ENCODE measurements around the gene PCBD2. TPM values are rescaled to one million over a fixed set of nuclear protein-coding genes. Genes with fewer than 3 reads are reported as not detected.
"Not testable (repeated sequence)": the region's sequence is repeated elsewhere in the genome, so short reads cannot be mapped to it uniquely, and the experiment has no call there.

PCBD2 gene
- total RNA-seq (2012; rRNA removed), result 2.2 and 3.5 TPM in 2 replicates

- peak within 1 kb of the TSS; percentile 98 for H3K9ac ChIP-seq (ENCODE audit: low read depth, low read length)
Measured at GRCh38 chr5:134904610-134905245, at the start of gene PCBD2. TSS of gene PCBD2 (plus strand) at chr5:134905131. CDS start at chr5:134905140, 9 bp downstream.

GRCh38 chr5:134856465-134856864 is 48.5 kb upstream of the PCBD2 start:
- H3K9ac ChIP-seq (ENCODE audit: low read depth, low read length); H3K9me3 ChIP-seq (replicated peaks; ENCODE audit: low read length); H3K27me3 ChIP-seq (ENCODE audit: control insufficient read depth, insufficient read depth, low read length); H3K4me3 ChIP-seq (ENCODE audit: low read length); H3K4me2 ChIP-seq (ENCODE audit: low read length); H3K4me1 ChIP-seq (ENCODE audit: control insufficient read depth, insufficient read depth, low read length): not testable (repeated sequence)
- H3K36me3 ChIP-seq (ENCODE audit: insufficient read depth, low read length), result peaks cover 66% of the 10 kb centered on the region

More at GRCh38 chr5:134904610-134905245, at the start of gene PCBD2:
- H3K4me2 ChIP-seq (ENCODE audit: low read length), result peak within 1 kb of the TSS; percentile 89
- H3K4me1 ChIP-seq (ENCODE audit: control insufficient read depth, insufficient read depth, low read length), result peaks cover 10% of the 10 kb centered on the region
- no peaks in the 10 kb centered on the region for H3K27me3 ChIP-seq (ENCODE audit: control insufficient read depth, insufficient read depth, low read length)
- no peaks in the 10 kb centered on the region for H3K9me3 ChIP-seq (replicated peaks; ENCODE audit: low read length)
- peak within 1 kb of the TSS; percentile 94 for H3K4me3 ChIP-seq (ENCODE audit: low read length)
- peaks cover 4% of the 10 kb centered on the region for H3K36me3 ChIP-seq (ENCODE audit: insufficient read depth, low read length)

- Histone ChIP-seq H3K4me2 (ENCODE audit: low read length) (no peak overlapping the region), H3K9ac (ENCODE audit: low read depth, low read length) (no peak overlapping the region), H3K36me3 (ENCODE audit: insufficient read depth, low read length) (peaks cover 64% of the 10 kb centered on the region), H3K4me1 (ENCODE audit: control insufficient read depth, insufficient read depth, low read length) (no peaks in the 10 kb centered on the region), H3K4me3 (ENCODE audit: low read length) (no peak overlapping the region), H3K9me3 (replicated peaks; ENCODE audit: low read length) (no peaks in the 10 kb centered on the region), H3K27me3 (ENCODE audit: control insufficient read depth, insufficient read depth, low read length) (no peaks in the 10 kb centered on the region)
Measured at GRCh38 chr5:134857401-134857800, 47.5 kb upstream of the PCBD2 start.

- H3K36me3 ChIP-seq (ENCODE audit: insufficient read depth, low read length), result peaks cover 23% of the 10 kb centered on the region
- H3K9me3 ChIP-seq (replicated peaks; ENCODE audit: low read length), result no peaks in the 10 kb centered on the region
- no peak overlapping the region for H3K4me2 ChIP-seq (ENCODE audit: low read length)
- H3K4me1 ChIP-seq (ENCODE audit: control insufficient read depth, insufficient read depth, low read length), result no peaks in the 10 kb centered on the region
- no peak overlapping the region for H3K4me3 ChIP-seq (ENCODE audit: low read length)
- H3K27me3 ChIP-seq (ENCODE audit: control insufficient read depth, insufficient read depth, low read length), result no peaks in the 10 kb centered on the region
- H3K9ac ChIP-seq (ENCODE audit: low read depth, low read length), result no peak overlapping the region
Measured at GRCh38 chr5:134864707-134865106, 40.2 kb upstream of the PCBD2 start.

- Histone ChIP-seq H3K36me3 (ENCODE audit: insufficient read depth, low read length) (no peaks in the 10 kb centered on the region), H3K4me2 (ENCODE audit: low read length) (peak overlapping the region; percentile 91), H3K9ac (ENCODE audit: low read depth, low read length) (peak overlapping the region; percentile 95), H3K27me3 (ENCODE audit: control insufficient read depth, insufficient read depth, low read length) (no peaks in the 10 kb centered on the region), H3K4me1 (ENCODE audit: control insufficient read depth, insufficient read depth, low read length) (peaks cover 11% of the 10 kb centered on the region), H3K9me3 (replicated peaks; ENCODE audit: low read length) (no peaks in the 10 kb centered on the region), H3K4me3 (ENCODE audit: low read length) (peak overlapping the region; percentile 93)
Measured at GRCh38 chr5:134873494-134873893, 31.4 kb upstream of the PCBD2 start.

GRCh38 chr5:134873987-134874830 is 30.7 kb upstream of the PCBD2 start, which contains the start of gene TXNDC15:
TSS of gene TXNDC15 (plus strand) at chr5:134874371. CDS start at chr5:134874428, 57 bp downstream.
- H3K9ac ChIP-seq (ENCODE audit: low read depth, low read length), result peak within 1 kb of the TSS; percentile 95
- peaks cover 11% of the 10 kb centered on the region for H3K4me1 ChIP-seq (ENCODE audit: control insufficient read depth, insufficient read depth, low read length)
- H3K27me3 ChIP-seq (ENCODE audit: control insufficient read depth, insufficient read depth, low read length), result no peaks in the 10 kb centered on the region
- no peaks in the 10 kb centered on the region for H3K9me3 ChIP-seq (replicated peaks; ENCODE audit: low read length)
- no peaks in the 10 kb centered on the region for H3K36me3 ChIP-seq (ENCODE audit: insufficient read depth, low read length)
- peak within 1 kb of the TSS; percentile 91 for H3K4me2 ChIP-seq (ENCODE audit: low read length)
- H3K4me3 ChIP-seq (ENCODE audit: low read length), result peak within 1 kb of the TSS; percentile 93

- no peaks in the 10 kb centered on the region for H3K9me3 ChIP-seq (replicated peaks; ENCODE audit: low read length)
- H3K4me2 ChIP-seq (ENCODE audit: low read length), result peak overlapping the region; percentile 91
- H3K4me1 ChIP-seq (ENCODE audit: control insufficient read depth, insufficient read depth, low read length), result peaks cover 11% of the 10 kb centered on the region
- no peaks in the 10 kb centered on the region for H3K36me3 ChIP-seq (ENCODE audit: insufficient read depth, low read length)
- H3K9ac ChIP-seq (ENCODE audit: low read depth, low read length), result peak overlapping the region; percentile 95
- peak overlapping the region; percentile 93 for H3K4me3 ChIP-seq (ENCODE audit: low read length)
- H3K27me3 ChIP-seq (ENCODE audit: control insufficient read depth, insufficient read depth, low read length), result no peaks in the 10 kb centered on the region
Measured at GRCh38 chr5:134874831-134875655, 29.9 kb upstream of the PCBD2 start.

GRCh38 chr5:134877159-134877558 is 27.8 kb upstream of the PCBD2 start:
- peaks cover 11% of the 10 kb centered on the region for H3K4me1 ChIP-seq (ENCODE audit: control insufficient read depth, insufficient read depth, low read length)
- no peaks in the 10 kb centered on the region for H3K36me3 ChIP-seq (ENCODE audit: insufficient read depth, low read length)
- no peaks in the 10 kb centered on the region for H3K9me3 ChIP-seq (replicated peaks; ENCODE audit: low read length)
- H3K4me3 ChIP-seq (ENCODE audit: low read length), result no peak overlapping the region
- H3K27me3 ChIP-seq (ENCODE audit: control insufficient read depth, insufficient read depth, low read length), result no peaks in the 10 kb centered on the region
- no peak overlapping the region for H3K9ac ChIP-seq (ENCODE audit: low read depth, low read length)
- no peak overlapping the region for H3K4me2 ChIP-seq (ENCODE audit: low read length)

- Histone ChIP-seq H3K27me3 (ENCODE audit: control insufficient read depth, insufficient read depth, low read length) (no peaks in the 10 kb centered on the region), H3K36me3 (ENCODE audit: insufficient read depth, low read length) (no peaks in the 10 kb centered on the region), H3K9ac (ENCODE audit: low read depth, low read length) (no peak overlapping the region), H3K4me1 (ENCODE audit: control insufficient read depth, insufficient read depth, low read length) (peaks cover 11% of the 10 kb centered on the region), H3K4me3 (ENCODE audit: low read length) (no peak overlapping the region), H3K4me2 (ENCODE audit: low read length) (no peak overlapping the region), H3K9me3 (replicated peaks; ENCODE audit: low read length) (no peaks in the 10 kb centered on the region)
Measured at GRCh38 chr5:134878403-134878802, 26.5 kb upstream of the PCBD2 start.

GRCh38 chr5:134879456-134879855 is 25.5 kb upstream of the PCBD2 start:
- Histone ChIP-seq H3K4me3 (ENCODE audit: low read length) (no peak overlapping the region), H3K4me2 (ENCODE audit: low read length) (no peak overlapping the region), H3K27me3 (ENCODE audit: control insufficient read depth, insufficient read depth, low read length) (no peaks in the 10 kb centered on the region), H3K4me1 (ENCODE audit: control insufficient read depth, insufficient read depth, low read length) (peaks cover 4% of the 10 kb centered on the region), H3K9me3 (replicated peaks; ENCODE audit: low read length) (no peaks in the 10 kb centered on the region), H3K36me3 (ENCODE audit: insufficient read depth, low read length) (no peaks in the 10 kb centered on the region), H3K9ac (ENCODE audit: low read depth, low read length) (no peak overlapping the region)

GRCh38 chr5:134880937-134881336 is 24.0 kb upstream of the PCBD2 start:
- not testable (repeated sequence) for H3K9me3 ChIP-seq (replicated peaks; ENCODE audit: low read length); H3K27me3 ChIP-seq (ENCODE audit: control insufficient read depth, insufficient read depth, low read length); H3K4me2 ChIP-seq (ENCODE audit: low read length); H3K36me3 ChIP-seq (ENCODE audit: insufficient read depth, low read length); H3K4me3 ChIP-seq (ENCODE audit: low read length); H3K4me1 ChIP-seq (ENCODE audit: control insufficient read depth, insufficient read depth, low read length); H3K9ac ChIP-seq (ENCODE audit: low read depth, low read length)
